Pancreas (tissue), 10 donors: ENCODE data around the gene TBC1D7. TPM values are rescaled to one million over a fixed set of nuclear protein-coding genes. Genes with fewer than 3 reads are reported as not detected.

Experiments used
- ATAC-seq, 4 donors: fragments of 200-7000 bp; cut with Tn5 transposase; one replicate each; pipeline versions ENCODE4 v1.8.0 to v1.9.1; 2020; ENCODE audit warnings: mild to moderate bottlenecking in 4 of 4, moderate library complexity in 4 of 4
- DNase-seq, 6 donors: peaks; one replicate each; pipeline ENCODE4 v3.0.0-alpha.2; 2020
- FAIRE-seq: peaks from 2 replicates; lab custom pipeline; 2012; peaks lifted over from hg19 to GRCh38; lab: Jason Lieb, UNC
- H3K27ac ChIP-seq, 4 donors: fragments of 200-600 bp; sonication (generic); 1 replicate in 3 of 4; 2 replicates in 1 of 4; pipeline versions ENCODE4 v1.5.0 to v1.8.0; 2020
- H3K27me3 ChIP-seq, 4 donors: fragments of 200-600 bp; one replicate each; pipeline ENCODE4 v1.8.0; 2021
- H3K36me3 ChIP-seq, 3 donors: fragments of 200-600 bp; sonication (generic) in 1 of 3; one replicate each; pipeline versions ENCODE4 v1.5.0 to v1.8.0; 2020 to 2021
- H3K4me1 ChIP-seq, 3 donors: fragments of 200-600 bp; one replicate each; pipeline ENCODE4 v1.8.0; 2021
- H3K4me3 ChIP-seq, 4 donors: fragments of 200-600 bp; sonication (generic) in 2 of 4; one replicate each; pipeline versions ENCODE4 v1.5.0 to v1.8.0; 2020 to 2021
- H3K9me3 ChIP-seq, 4 donors: fragments of 200-600 bp; one replicate each; pipeline ENCODE4 v1.8.0; 2021
- CTCF ChIP-seq, 4 donors: fragments of 200-600 bp; sonication (generic) in 3 of 4; IDR thresholded peaks; one replicate each; pipeline versions ENCODE4 v1.5.0 to v1.8.0; 2021; ENCODE audit warnings: antibody characterized with exemption in 4 of 4
- whole genome bisulfite sequencing, 2 donors: extraction: QIAGEN DNeasy Blood & Tissue Kit; methylation state at CpG; one replicate each; pipeline ENCODE4 v1.1.7; 2013; 5-methylcytosine and 5-hydroxymethylcytosine counted together
- intact Hi-C, 3 donors: fragments of 100-400 bp; cut with DNase I; formaldehyde crosslinking; loops; one replicate each; pipeline versions ENCODE4 v1.11.1 to v1.14.2; 2022
- polyA plus RNA-seq, 2 donors: library from polyadenylated mRNA; stranded (reverse); fragments of 200-250 nt; gene quantifications; one replicate each; pipeline ENCODE4 v1.2.3, GENCODE V29; 2013
- total RNA-seq, 6 donors: library from RNA; stranded (reverse); fragmentation: NEBNext Ultra II Directional in 4 of 6; extraction: Animal tissue kit (Norgen Biotek cat#: 25700) in 4 of 6; gene quantifications; one replicate each; pipeline versions ENCODE4 v1.2.1 to v1.2.4, GENCODE V29; 2021 to 2023
- donor health status: healthy with polysubstance abuse.
- donor health status: DM: no; HTN: no; CAD: no; lungs with moderate emphysema.
- donor health status: DM: no; HTN: no; CAD: no.
- donor health status: control.
- donor health status: control.
- donor health status: Bipolar disorder and iron deficiency.
- donor health status: DM: yes; HTN: yes; CAD: no.
- donor health status: DM: no; HTN: no; CAD: no.
- donor health status: DM: no; HTN: no; CAD: no.
- donor health status: DM: yes; HTN: yes; CAD: no.

The TBC1D7 gene
- total and polyA plus RNA-seq, 8 donors, result 3.3 to 8.4 (median 6.7) TPM

- Histone ChIP-seq H3K4me3 (no peak overlapping the region), H3K27me3 (no peaks in the 10 kb centered on the region), H3K27ac (no peak overlapping the region), H3K4me1 (peaks cover 0 to 4% (median 4%) of the 10 kb centered on the region in 3 donors), H3K36me3 (no peaks in the 10 kb centered on the region), H3K9me3 (no peaks in the 10 kb centered on the region)
- 0 to 86% methylated on average over 1 of the region's 1 CpG for WGBS, 2 donors
- intact Hi-C loops, result no loop called here
- DNase-seq, result no peak
- no peak for TF ChIP-seq CTCF (IDR thresholded peaks at IDR 0.05)
- FAIRE-seq, result no peak
- ATAC-seq, result no peak
Measured at GRCh38 chr6:13369591-13369990, 41.3 kb upstream of the TBC1D7 start.

GRCh38 chr6:13368731-13369115, 40.4 kb upstream of the TBC1D7 start:
- intact Hi-C loops, result no loop called here
- Histone ChIP-seq H3K27me3 (no peaks in the 10 kb centered on the region), H3K27ac (no peak overlapping the region), H3K36me3 (no peaks in the 10 kb centered on the region), H3K9me3 (no peaks in the 10 kb centered on the region), H3K4me1 (peaks cover 0 to 4% (median 4%) of the 10 kb centered on the region in 3 donors), H3K4me3 (no peak overlapping the region)
- TF ChIP-seq CTCF (IDR thresholded peaks at IDR 0.05), result no peak
- DNase-seq (no peak), ATAC-seq (no peak), FAIRE-seq (no peak)

GRCh38 chr6:13368079-13368730, 39.9 kb upstream of the TBC1D7 start:
- Histone ChIP-seq H3K27ac (no peak overlapping the region), H3K9me3 (no peaks in the 10 kb centered on the region), H3K36me3 (no peaks in the 10 kb centered on the region), H3K4me3 (no peak overlapping the region), H3K27me3 (no peaks in the 10 kb centered on the region), H3K4me1 (peaks cover 0 to 4% (median 4%) of the 10 kb centered on the region in 3 donors)
- TF ChIP-seq CTCF (IDR thresholded peaks at IDR 0.05), result no peak
- intact Hi-C loops, result no loop called here
- FAIRE-seq (no peak), ATAC-seq (peak; percentile 48 to 91 (median 74)), DNase-seq (peak in 1 of 6 donors; percentile 10)
- 40% methylated on average over 7 of the region's 7 CpGs for WGBS, 2 donors

- 56 to 60% methylated on average over 3 of the region's 3 CpGs for WGBS, 2 donors
- Histone ChIP-seq H3K4me3 (no peak overlapping the region), H3K27me3 (no peaks in the 10 kb centered on the region), H3K27ac (no peak overlapping the region), H3K4me1 (peaks cover 0 to 4% (median 4%) of the 10 kb centered on the region in 3 donors), H3K36me3 (no peaks in the 10 kb centered on the region), H3K9me3 (no peaks in the 10 kb centered on the region)
- FAIRE-seq (no peak), DNase-seq (no peak), ATAC-seq (no peak)
- TF ChIP-seq CTCF (IDR thresholded peaks at IDR 0.05), result no peak
- intact Hi-C loops, result no loop called here
Measured at GRCh38 chr6:13367396-13367795, 39.1 kb upstream of the TBC1D7 start.

- intact Hi-C loops, result no loop called here
- TF ChIP-seq CTCF (IDR thresholded peaks at IDR 0.05), result no peak
- no peak overlapping the region for H3K4me3 ChIP-seq
- WGBS, 2 donors, result 96 to 98% methylated on average over 39 of the region's 39 CpGs
- no peaks in the 10 kb centered on the region for H3K9me3 ChIP-seq
- H3K4me1 ChIP-seq, result peaks cover 0 to 4% (median 4%) of the 10 kb centered on the region in 3 donors
- no peak for FAIRE-seq
- H3K36me3 ChIP-seq, result no peaks in the 10 kb centered on the region
- no peak for DNase-seq
- no peak for ATAC-seq
- H3K27me3 ChIP-seq, result no peaks in the 10 kb centered on the region
- no peak overlapping the region for H3K27ac ChIP-seq
Measured at GRCh38 chr6:13365320-13365719, 37.0 kb upstream of the TBC1D7 start.
